Measurements from ENCODE around the gene CAMSAP1.

CAMSAP1 gene

DNA sequence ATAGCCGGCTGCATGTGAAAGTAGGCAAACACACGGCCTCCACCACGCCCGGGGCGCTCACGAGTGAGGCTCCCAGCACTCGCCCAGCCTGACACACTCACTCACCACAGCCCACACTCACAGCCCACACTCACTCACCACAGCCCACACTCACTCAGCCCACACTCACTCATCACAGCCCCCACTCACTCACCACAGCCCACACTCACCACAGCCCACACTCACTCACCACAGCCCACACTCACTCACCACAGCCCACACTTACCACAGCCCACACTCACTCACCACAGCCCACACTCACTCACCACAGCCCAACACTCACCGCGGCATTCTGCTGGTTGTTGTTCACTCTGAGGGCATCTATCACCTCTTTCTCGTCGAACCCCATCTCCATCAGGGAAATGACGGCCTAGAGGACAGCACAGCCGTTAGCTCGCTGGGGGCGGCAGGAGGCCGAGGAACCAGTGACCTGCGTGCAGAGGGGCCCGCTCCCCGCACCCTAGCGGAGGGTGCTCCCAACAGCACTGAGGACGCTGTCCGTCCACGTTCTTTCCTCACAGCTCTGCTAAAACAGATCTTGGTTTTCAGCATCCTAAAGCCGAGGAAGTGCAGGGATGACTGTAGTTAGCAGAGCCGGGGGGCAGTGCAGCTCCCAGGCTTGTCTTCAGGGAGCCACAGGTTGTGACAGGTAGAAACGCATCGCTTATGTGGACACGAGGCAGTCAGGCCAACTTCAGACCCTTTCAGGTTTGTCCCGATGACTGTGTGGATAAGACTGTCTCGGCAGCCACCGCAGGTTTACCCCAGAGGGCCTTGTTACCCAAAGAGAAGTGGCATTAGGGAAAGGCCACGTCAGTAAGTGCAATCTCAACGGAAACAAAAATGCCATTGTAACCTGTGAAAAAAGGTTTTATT, 32.3 kb upstream of the CAMSAP1 start:
- DNase-seq (ENCODE audit: low spot score), result no peak

DNA sequence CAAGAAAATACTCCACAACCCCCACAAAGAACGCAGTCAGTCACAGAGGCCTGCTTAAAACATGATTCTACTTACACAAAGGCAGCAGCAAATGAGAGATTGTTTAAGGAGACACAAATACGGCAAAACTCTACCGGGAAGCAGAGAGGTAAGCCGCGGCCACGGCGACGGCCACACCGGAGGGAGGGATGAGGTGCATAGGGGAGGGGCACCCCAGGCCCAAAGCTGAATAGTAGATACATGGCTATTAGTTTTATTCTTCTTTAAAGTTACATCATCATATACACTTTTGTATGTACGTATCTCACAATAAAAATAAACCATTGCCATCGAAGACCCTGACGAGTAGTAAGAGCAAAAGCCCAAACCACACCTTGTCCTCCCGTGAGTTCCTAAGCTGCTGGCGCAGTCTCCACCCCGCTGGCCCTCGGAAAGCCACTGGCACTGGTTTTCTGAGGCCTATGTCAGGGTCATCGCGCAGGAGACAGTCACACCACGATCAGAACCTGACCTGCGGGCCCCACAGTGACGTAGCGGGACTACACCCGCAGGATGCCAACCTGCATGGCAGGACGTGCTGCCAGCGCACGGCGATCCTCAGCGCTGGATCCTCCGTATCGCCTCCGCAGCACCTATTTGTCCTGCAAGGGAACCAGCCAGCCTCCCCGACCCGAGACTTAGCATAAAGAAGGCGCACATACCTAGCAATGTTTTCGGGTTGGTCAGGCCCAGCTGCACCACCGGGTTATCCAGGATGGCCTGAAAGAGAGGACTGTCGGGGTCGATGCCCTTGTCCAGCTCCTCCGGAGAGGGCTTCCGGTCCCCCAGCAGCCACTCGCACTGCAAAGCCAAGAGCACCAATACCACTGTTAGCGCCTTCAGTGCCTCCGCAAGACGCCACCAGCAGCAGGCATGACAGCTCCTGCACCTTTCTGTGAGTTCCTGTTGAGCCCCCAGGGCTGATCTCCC, 30.5 kb upstream of the CAMSAP1 start:
- DNase-seq (ENCODE audit: low spot score), result no peak

DNA sequence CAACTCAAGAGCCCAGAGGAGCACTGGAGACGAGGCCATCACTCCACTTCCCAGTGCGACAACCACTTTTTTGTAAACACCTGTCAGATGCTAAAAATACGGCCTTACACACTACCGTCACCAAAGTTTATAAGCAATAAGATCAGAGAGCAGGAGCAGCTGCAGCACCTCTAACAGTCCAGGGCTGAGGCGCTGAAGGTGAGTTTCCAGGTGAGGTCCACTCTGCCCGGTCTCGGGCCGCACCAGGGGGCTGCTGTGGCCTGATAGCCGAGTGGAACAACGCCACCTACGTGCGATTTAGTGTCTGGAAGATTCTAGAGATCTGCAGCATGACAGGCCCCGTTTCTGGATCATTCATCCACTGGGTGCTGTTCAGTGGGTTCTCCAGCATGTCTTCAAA, 25.8 kb upstream of the CAMSAP1 start:
- DNase-seq (ENCODE audit: low spot score), result no peak

DNA sequence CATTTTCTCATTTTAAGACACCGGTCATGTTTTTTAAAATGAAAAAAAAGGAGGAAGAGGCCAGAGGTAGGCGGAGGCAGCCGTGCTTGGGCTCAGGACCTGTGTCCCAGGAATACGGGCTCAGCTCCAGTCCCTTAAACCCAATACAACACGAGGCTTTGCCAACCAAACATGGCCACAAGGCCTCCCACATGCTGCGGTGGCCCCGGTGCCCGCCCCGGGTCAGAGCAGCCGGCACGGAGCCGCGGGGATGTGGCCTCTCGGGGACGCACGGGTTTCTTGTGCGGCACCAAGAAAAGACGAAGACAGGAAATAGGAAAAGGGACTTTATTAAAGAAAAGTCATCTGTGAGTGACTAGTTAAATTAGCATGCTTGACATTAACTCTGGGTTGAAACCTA, 25.3 kb upstream of the CAMSAP1 start:
- no peak for DNase-seq (ENCODE audit: low spot score)

DNA sequence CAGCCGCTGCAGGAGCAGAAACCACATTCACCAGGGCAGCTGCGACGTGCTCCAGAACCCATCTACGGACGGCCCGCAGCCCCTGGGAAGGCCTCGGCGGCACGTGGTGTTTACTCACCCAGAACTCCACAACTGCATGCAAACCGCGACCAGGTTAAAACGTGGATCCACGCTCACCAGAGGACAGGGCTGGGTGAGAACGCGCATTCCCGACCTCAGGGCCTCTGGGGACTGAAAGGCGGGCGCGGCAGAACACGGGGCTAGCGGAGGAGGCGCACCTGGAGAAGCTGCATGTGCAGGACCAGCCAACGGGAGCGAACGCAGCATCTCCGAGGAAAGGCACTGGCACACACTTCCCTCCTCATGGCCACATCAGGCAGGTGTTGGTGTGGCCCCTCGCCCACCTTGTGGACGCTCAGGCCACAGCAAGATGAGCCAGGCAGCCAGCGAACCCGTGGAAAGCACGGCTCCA, 24.0 kb upstream of the CAMSAP1 start:
- DNase-seq (ENCODE audit: low spot score), result no peak

DNA sequence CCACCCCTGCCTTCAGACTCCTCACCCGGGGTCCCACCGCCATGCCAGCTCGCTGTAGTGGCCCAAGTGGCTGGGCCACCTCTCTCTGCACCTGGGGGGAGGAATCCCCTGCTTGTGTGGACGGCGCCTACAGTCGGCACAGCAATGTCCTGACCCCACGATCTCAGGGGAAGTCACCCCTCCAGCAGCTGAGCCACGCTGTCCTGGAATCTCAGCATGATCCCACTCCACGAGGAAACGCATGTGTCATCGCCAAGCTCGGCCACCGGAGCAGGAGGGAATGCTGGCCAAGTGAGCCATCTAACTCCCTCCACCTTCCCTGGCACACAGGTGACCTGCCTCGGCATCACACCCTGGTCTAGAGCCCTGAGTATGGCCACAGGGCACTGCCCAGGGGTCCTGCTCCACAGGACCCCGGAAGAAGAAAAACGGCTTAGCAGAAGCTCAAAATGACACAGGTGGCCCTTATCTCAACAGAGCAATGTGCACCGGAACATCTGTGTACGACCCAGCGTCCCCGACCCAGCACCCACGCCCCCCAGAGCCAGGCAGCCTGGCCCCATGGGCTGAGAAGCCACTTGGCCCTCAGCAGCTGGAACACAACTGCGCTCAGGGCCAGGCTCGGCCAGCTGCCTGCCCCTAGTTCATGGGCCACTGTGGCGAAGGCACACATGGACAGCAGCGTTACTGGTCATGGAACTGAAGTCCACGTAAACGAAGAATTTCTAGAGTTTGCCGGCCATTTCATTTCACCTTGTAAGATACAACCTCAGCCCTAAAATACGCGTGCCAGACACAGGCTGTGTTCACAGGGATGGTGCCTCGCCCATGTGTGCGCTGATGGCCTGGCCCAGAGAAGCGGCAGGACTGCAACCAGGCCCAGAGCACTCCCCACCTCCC, 23.4 kb upstream of the CAMSAP1 start:
- DNase-seq (ENCODE audit: low spot score), result no peak

DNA sequence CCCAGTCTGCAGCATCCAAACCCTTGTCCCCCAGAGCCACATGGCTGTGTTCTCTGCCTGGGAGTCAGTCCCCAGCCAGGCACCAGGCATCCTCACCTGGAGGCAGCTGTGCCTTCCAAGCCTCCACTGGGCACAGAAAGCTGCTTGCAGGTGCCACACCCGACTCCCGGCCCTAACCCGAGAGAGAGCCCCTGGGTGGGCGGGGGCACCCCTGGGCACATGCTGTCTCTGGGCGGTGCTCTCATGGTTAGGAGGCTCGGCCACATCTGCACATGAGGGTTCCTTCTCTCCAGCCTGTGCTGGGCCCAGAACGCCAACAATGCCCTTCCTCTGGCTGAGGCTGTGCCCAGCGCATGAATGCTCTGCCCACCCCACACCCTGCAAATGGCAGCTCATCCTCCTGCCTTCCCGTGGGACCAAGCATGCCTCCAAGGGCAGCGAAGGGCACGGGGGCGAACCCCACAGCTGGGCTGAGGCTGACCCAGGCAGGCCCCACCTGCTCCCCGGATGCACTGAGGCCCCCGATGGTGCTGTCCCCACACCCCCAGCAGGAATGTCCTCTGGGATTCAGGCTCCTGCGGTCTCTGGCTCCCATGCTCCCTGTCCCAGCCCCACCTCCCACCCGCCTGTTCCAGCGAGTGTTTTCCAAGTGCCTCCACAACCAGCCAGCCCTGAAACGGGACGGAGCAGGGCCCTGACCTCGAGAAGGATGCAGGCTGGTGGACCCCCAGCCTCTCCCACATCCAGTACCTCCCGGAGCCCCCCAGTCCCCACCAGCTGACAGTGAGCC, 22.5 kb upstream of the CAMSAP1 start:
- DNase-seq (ENCODE audit: low spot score), result no peak

DNA sequence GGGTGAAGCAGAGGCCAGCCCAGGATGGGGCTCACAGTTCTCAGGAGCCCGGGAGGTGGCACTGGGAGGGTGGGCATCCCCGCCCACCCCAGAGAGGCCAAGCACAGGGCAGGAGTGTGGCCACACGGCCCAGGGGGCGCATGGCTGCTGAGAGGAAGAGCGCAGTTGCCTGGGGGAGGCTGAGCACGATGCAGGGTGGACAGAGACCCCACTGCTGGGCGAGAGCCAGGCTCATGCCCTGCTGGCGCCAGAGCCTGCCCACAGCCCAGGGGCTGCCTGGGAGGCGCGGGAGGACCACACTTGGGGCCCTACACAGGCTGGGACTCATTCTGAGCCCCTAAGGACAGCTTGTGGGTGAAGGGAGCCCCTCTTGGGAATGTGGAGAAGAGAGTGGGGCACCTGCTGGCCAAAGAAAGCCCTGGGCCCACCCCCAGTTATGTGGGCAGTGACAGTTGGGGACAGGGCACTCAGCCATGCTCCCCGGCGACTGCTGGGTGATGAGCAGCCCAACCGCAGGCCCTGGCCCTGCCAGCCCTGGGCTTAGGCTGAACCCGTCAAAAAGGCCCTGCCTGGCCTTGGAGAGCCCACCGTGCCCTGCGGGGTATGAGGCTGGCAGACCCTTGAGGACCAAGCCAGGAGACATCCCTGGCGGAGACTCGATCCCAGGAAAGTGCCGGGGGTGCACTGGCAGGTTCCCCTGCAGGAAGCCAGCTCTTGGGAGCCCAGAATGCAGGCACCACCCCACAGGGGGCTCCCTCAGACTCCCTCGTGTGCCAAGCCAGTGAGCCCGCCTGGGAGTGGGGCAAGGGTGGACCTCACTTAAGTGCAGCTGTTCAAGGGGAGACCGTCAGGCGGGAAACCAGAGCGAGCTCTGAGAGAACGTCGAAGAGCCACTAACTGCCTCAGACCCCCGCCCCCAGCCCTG, 21.6 kb upstream of the CAMSAP1 start:
- no peak for DNase-seq (ENCODE audit: low spot score)

DNA sequence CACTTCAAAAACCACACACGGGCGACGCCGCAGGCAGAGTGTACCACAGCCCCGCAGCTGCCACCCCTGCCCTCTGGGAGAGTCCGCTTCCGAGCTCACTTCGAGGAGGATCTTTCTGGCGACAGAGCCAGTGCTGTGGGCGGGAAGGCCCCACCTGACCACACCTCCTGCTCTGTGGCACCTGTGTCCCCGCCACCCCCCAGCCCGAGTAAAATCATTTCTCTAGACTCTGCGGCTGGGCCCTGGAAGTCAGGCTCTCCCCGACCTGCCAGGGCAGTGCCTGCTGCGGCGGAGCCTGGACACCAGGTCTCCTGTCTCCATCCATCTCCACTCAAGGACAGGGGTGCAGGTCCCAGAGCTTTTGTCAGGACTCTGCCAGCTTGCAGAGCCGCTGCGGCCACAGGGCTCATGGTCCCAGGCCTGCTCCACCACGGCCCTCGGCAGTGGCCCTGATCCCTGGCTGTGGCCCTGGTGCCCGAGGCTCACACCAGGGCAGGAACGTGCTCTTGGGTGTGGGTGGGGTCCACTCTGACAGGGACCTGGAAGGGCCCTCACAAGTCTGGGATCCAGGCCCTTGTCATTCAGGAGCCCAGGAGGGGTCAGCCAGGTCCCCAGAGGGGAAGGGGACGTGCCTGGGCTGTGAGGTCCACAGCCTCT, 20.9 kb upstream of the CAMSAP1 start:
- DNase-seq (ENCODE audit: low spot score), result no peak

DNA sequence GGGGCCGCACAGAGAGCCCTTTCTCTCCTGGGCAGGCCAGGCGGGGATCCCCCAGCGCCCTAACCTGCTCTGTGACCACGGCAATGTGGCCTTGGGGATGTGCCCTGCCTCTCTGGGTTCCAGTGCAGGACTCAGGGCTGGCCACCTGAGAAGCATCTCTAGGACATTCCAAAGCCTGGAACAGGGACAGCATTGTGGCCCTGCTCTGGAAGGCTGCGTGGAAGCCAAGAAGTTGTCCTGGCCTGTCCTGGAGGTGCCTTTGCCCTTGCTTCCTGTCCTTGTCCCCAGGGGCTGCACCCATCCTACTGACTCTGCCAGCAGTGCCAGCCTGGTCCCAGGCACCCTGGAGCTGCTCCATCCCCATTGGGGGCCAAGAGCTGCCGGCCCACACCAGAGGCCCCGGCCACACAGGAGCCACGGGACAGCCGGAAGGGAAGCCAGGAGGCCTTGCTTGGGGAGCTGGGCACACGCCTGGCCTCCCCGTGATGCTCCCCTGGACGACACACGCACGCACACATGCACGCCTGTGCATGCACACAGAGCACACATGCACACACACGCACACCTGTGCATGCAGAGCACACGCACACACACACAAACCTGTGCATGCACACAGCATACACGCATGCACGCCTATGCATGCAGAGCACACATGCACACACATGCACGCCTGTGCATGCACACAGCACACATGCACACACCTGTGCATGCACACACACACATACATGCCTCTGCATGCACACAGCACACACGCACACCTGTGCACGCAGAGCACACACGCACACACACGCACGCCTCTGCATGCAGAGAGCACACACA, 20.1 kb upstream of the CAMSAP1 start:
- DNase-seq (ENCODE audit: low spot score), result no peak

DNA sequence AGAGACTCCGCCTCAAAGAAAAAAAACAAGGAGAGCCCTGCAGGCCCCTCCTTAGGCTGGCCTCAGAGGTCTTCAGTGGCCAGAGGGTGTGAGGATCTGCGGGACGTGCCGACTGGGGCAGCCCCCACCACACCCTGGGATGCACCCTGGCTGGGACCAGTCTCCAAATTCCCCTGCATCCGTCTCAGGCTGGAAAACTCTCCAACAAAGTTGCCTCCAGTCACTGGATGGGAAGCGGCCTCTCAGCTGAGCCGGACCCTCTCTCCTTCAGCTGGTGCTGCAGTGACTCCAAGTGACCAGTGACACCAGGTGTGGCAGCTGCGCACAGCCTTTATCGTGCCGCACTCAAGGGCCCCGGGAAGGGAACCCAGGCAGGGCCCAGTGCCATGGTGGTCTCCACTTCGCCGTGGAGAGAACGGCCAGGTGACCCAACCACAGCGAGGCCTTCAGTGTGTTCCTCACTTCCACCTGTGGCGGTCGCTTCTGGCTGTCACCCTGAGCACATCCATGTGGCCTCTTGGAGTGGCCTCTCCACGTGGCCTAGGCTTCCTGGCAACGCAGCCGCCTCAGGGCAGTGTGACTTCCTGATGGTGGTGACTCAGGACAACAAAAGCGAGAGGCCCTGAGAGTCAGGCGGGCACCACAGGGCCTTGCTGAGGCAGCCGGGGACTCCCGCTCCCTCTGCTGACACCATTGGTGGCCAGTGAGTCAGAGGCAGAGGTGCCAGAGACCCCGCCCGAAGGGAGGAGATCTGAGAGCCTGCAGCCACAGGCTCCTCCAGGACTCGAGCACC, 19.3 kb upstream of the CAMSAP1 start:
- no peak for DNase-seq (ENCODE audit: low spot score)

DNA sequence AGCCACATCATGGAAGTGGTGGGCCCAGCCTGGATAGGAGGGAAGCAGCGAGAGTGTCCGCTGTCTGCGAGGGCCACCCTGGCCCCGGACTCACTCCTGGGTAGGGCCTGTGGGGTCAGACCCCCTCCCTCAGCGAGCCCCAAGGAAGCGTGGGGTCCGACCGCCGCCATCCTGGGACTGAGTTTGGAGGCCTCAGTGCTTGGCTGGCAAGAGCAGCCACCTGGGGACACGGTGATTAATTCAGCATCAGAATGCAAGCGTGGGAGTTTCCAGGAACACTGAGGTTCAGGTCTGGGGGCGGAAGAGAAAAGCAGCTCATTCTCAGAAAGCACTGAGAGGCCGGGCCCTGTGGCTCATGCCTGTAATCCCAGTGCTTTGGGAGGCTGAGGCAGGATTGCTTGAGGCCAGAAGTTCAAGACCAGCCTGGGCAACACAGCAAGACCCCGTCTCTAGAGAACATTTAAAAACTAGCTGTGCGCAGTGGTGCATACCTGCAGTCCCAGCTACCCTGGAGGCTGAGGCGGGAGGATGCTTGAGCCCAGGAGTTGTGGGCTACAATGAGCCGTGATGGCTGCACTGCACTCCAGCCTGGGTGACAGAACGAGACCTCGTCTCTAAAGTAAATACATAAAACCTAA, 18.3 kb upstream of the CAMSAP1 start:
- peak; percentile 38 for DNase-seq (ENCODE audit: low spot score)

DNA sequence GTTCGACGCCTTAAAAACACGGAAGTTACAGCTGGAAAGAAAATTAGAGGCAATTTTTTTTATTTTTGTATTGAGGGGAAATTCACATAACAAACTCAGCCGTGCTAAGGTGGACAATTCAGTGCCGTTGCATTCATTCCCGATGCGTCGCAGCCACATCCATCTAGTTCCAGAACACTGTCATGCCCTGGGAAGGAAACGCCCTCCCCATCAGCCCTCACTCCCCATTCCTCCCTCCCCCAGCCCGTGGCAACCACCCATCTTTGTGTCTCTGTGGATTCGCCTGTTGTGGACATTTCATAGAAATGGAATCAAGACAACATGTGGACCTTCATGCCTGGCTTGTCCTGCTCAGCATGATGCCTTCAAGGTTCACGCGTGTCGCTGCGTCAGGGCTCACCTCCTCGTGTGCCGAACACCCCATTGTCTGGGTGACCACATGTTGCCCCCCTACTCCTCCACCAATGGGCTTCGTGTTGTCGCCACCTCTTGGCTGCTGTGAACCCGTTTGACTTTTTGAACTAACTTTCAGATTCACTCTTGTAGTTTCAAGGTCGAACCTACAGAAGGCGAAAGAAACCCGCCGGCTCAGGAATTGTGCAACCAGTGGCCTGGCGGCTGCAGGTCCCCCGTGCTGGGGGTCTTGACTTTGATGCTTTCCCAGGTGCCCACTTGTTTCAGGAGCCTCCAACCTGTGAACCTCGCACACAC, 17.4 kb upstream of the CAMSAP1 start:
- no peak for DNase-seq (ENCODE audit: low spot score)

DNA sequence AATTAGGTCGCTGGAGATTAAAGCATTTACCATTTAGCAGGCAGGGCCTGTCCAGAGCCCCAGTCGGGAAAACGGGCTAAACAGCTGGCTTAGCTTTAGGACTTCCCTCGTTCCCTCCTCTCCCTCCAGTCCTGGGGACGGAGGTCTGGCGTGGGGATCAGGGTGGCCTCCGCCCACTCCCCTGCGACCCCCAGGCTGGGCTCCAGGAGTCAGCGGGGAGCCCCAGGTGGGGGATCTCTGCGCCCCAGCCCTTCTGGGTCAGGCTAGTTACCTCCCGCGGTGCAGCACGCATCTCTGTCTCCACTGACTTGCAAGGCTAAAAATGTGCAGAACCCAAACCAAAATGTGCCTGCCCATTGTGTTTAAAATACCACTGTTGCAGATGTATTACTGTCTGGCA, 16.2 kb upstream of the CAMSAP1 start:
- DNase-seq (ENCODE audit: low spot score), result no peak

DNA sequence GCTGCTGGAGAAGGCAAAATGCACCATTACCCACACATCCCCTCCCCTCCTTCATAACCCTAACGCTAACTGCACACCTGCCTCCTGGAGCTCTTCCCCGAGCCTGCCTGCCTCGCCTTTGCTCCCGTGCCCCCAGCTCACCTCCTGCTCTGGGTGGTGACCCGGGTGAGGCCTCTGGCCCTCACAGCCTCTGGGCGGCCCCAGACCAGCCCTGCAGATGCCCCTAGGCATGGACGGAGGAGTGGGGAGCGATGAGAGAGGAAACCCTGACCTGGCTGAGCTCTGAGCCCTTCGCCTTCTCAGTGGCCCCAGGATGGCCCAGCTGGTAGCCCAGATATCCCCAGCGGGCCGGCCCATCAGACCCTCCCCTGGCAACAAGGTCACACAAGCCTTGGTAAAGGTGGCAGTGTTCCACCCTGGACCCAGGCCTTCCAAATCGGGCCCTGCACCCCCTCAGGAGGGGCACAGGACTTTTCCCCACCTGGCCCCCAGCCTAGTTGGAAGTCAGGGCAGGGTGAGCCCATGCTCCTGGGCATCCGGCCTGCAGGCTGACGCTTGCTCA, 14.5 kb upstream of the CAMSAP1 start:
- no peak for DNase-seq (ENCODE audit: low spot score)

DNA sequence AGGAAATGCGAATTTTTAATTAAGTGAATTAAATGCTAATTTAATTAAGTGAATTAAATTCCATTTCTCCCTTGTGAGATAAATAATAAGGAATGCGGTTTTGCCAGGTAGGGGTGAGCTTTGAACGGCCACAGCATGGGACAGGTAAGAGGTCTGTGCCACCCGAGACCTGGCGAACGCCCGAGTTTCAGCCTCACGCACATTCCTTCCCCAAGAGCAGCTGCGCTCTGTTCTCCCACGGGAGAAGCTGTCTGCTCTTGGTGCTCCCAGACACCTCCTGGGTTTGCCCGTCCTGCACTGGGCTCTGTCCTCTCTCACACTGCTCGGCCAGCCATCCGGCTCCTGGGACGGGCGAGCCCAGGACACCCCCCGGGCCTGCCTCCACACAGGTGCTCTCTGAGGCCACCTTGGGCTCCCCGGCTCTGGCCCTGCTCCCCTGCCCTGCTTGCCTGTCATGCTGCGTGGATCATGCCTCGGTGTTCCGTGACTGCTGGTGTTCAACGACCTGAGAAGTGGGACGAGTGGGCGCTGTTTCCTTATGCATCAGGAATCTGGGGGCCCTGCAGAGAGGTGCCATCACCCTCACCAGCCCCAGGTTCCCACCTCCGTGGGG, 13.7 kb upstream of the CAMSAP1 start:
- DNase-seq (ENCODE audit: low spot score), result no peak

Data from Ammon's horn (tissue), 1 donor.